Adrenal gland (tissue), 12 donors: ENCODE results near the gene ZNF296. TPM values are rescaled to one million over a fixed set of nuclear protein-coding genes. Genes with fewer than 3 reads are reported as not detected.

Experiments
- DNase-seq, 7 donors: peaks; one replicate each; pipeline ENCODE4 v3.0.0-alpha.2; 2019 to 2020
- H3K27ac ChIP-seq, 5 donors: fragments of 200-600 bp; sonication (generic) in 4 of 5; 1 replicate in 3 of 5; 2 replicates in 2 of 5; pipeline versions ENCODE4 v1.5.1 to v1.8.0; 2016 to 2020; ENCODE audit warnings: mild to moderate bottlenecking in 1 of 5
- H3K27me3 ChIP-seq: fragments of 200-600 bp; 2 replicates; pipeline ENCODE4 v1.8.0; 2021
- H3K36me3 ChIP-seq, 2 donors: fragments of 200-600 bp; replicated peaks in 1 of 2; 1 replicate in 1 of 2; 2 replicates in 1 of 2; pipeline versions ENCODE4 v1.5.1 to v1.8.0; 2018 to 2022
- H3K4me1 ChIP-seq, 2 donors: fragments of 200-600 bp; replicated peaks in 1 of 2; 1 replicate in 1 of 2; 2 replicates in 1 of 2; pipeline versions ENCODE4 v1.5.1 to v1.8.0; 2018 to 2021
- H3K4me3 ChIP-seq, 4 donors: fragments of 200-600 bp; sonication (generic) in 3 of 4; one replicate each; pipeline ENCODE4 v1.5.1; 2016 to 2018
- H3K9me3 ChIP-seq, 3 donors: fragments of 200-600 bp; sonication (generic) in 1 of 3; replicated peaks in 1 of 3; 1 replicate in 2 of 3; 2 replicates in 1 of 3; pipeline versions ENCODE4 v1.5.1 to v1.8.0; 2016 to 2021
- CTCF ChIP-seq, 6 experiments: fragments of 450-650 bp in 4 of 6; fragments of 200-600 bp in 2 of 6; sonication (generic) in 1 of 6; IDR thresholded peaks; 1 replicate in 5 of 6; 2 replicates in 1 of 6; pipeline versions ENCODE4 v1.5.1 to v1.8.0; 2016 to 2021; ENCODE audit warnings: antibody characterized with exemption in 6 of 6, mild to moderate bottlenecking in 2 of 6, moderate library complexity in 1 of 6
- POLR2A ChIP-seq, 2 donors: fragments of 450-650 bp; IDR thresholded peaks; one replicate each; pipeline ENCODE4 v1.6.1; 2017; ENCODE audit warnings: antibody characterized with exemption in 2 of 2, mild to moderate bottlenecking in 2 of 2, moderate library complexity in 1 of 2
- WGBS, 4 donors: extraction: QIAGEN DNeasy Blood & Tissue Kit in 2 of 4; methylation state at CpG; one replicate each; pipeline versions ENCODE4 v1.1.5 to v1.1.7; 2013 to 2017; 5-methylcytosine and 5-hydroxymethylcytosine counted together
- intact Hi-C, 2 donors: fragments of 100-400 bp; cut with DNase I; formaldehyde crosslinking; loops; one replicate each; pipeline versions ENCODE4 v1.14.1 to v1.15.0; 2022 to 2023
- polyA plus RNA-seq, 3 donors: library from polyadenylated mRNA; stranded (reverse); fragments of 200-250 nt in 2 of 3; fragments of 350-450 nt in 1 of 3; fragmentation: Illumina TruSeq in 1 of 3; extraction: RNeasy Lipid Tissue Mini Kit (QIAGEN cat#74804) in 1 of 3; gene quantifications; one replicate each; pipeline ENCODE4 v1.2.3, GENCODE V29; 2013 to 2014
- total RNA-seq, 9 donors: library from RNA; depleted of rRNA in 4 of 9; stranded (reverse); fragments of >200 nt in 4 of 9; fragments of 120-200 nt in 1 of 9; fragmentation: NEBNext Ultra II Directional in 1 of 9; extraction: Animal tissue kit (Norgen Biotek cat#: 25700) in 1 of 9; gene quantifications; one replicate each; pipeline versions ENCODE4 v1.1.0 to v1.2.4, GENCODE V29; 2013 to 2023
- donor health status: healthy with polysubstance abuse.
- donor health status: Bipolar disorder and iron deficiency.
- donor health status: DM: yes; HTN: yes; CAD: no.
- donor health status: DM: no; HTN: no; CAD: no.
- donor health status: DM: no; HTN: no; CAD: no.
- donor health status: DM: yes; HTN: yes; CAD: no.

Gene ZNF296
- total and polyA plus RNA-seq, 12 donors = 0.06 to 13.2 (median 0.81) TPM; not detected in 2

- no peak for DNase-seq
- intact Hi-C loops = loop anchor here in 1 of 2 donors (10.0 kb wide), 1 partner anchor 85 kb away; no protein-coding TSS in a partner anchor
- Histone ChIP-seq H3K36me3 (peaks cover 0 to 41% of the 10 kb centered on the region in 2 donors), H3K9me3 (no peaks in the 10 kb centered on the region), H3K27me3 (no peaks in the 10 kb centered on the region), H3K27ac (no peak overlapping the region), H3K4me1 (peaks cover 22 to 38% of the 10 kb centered on the region in 2 donors), H3K4me3 (no peak overlapping the region)
- no peak for TF ChIP-seq CTCF (IDR thresholded peaks at IDR 0.05)
- TF ChIP-seq POLR2A (IDR thresholded peaks at IDR 0.05) = no peak
- WGBS, 4 donors = 92 to 96% (median 93%) methylated on average over 6 of the region's 6 CpGs
Measured at GRCh38 chr19:45050036-45050435, 26.2 kb downstream of the ZNF296 start.

GRCh38 chr19:45049073-45049736 lies 27.1 kb downstream of the ZNF296 start:
- intact Hi-C loops = no loop called here
- Histone ChIP-seq H3K27me3 (no peaks in the 10 kb centered on the region), H3K27ac (peak overlapping the region in 3 of 5 donors; percentile 18 to 50 (median 32)), H3K9me3 (no peaks in the 10 kb centered on the region), H3K4me3 (no peak overlapping the region), H3K36me3 (peaks cover 0 to 41% of the 10 kb centered on the region in 2 donors), H3K4me1 (peaks cover 22 to 38% of the 10 kb centered on the region in 2 donors)
- TF ChIP-seq POLR2A (IDR thresholded peaks at IDR 0.05) = no peak
- WGBS, 4 donors = 57 to 73% (median 67%) methylated on average over 3 to 8 of the region's 8 CpGs
- DNase-seq = peak in 6 of 7 donors; percentile 62 to 83 (median 70)

GRCh38 chr19:45047188-45047797 lies 29.0 kb downstream of the ZNF296 start:
- H3K27ac ChIP-seq = no peak overlapping the region
- H3K27me3 ChIP-seq = no peaks in the 10 kb centered on the region
- peaks cover 0 to 37% of the 10 kb centered on the region in 2 donors for H3K36me3 ChIP-seq
- H3K9me3 ChIP-seq = no peaks in the 10 kb centered on the region
- TF ChIP-seq CTCF (IDR thresholded peaks at IDR 0.05) = no peak
- TF ChIP-seq POLR2A (IDR thresholded peaks at IDR 0.05) = no peak
- intact Hi-C loops = no loop called here
- peaks cover 22 to 38% of the 10 kb centered on the region in 2 donors for H3K4me1 ChIP-seq
- H3K4me3 ChIP-seq = no peak overlapping the region
- DNase-seq = no peak
- 66 to 81% (median 77%) methylated on average over 7 of the region's 7 CpGs for WGBS, 4 donors

- 67 to 90% (median 74%) methylated on average over 7 of the region's 7 CpGs for WGBS, 4 donors
- DNase-seq = no peak
- H3K27ac ChIP-seq = peak overlapping the region in 3 of 5 donors; percentile 2 to 45 (median 2)
- H3K4me3 ChIP-seq = no peak overlapping the region
- no peaks in the 10 kb centered on the region for H3K9me3 ChIP-seq
- TF ChIP-seq CTCF (IDR thresholded peaks at IDR 0.05) (no peak), POLR2A (IDR thresholded peaks at IDR 0.05) (no peak)
- H3K27me3 ChIP-seq = no peaks in the 10 kb centered on the region
- H3K4me1 ChIP-seq = peaks cover 22 to 44% of the 10 kb centered on the region in 2 donors
- peaks cover 0 to 45% of the 10 kb centered on the region in 2 donors for H3K36me3 ChIP-seq
- intact Hi-C loops = no loop called here
Measured at GRCh38 chr19:45046355-45046754, 29.9 kb downstream of the ZNF296 start.
